Activated T-helper 1 cell treated with Interleukin-2 at 50 U/mL for 16 hours (primary cell): Measurements from ENCODE around the gene LARGE1.

ENCODE experiments used
- DNase-seq: peaks from one replicate; pipeline ENCODE4 v3.0.0-alpha.2; 2020; ENCODE audit warnings: low read depth

Gene LARGE1

GRCh38 chr22:33224841-33225240 is 695.4 kb downstream of the LARGE1 start:
- no peak for DNase-seq
